ENCODE measurements around the gene PAK1.
A peak's percentile ranks its signal among the peaks of the same experiment; 100 is the strongest.
"Not testable (repeated sequence)": the region's sequence is repeated elsewhere in the genome, so short reads cannot be mapped to it uniquely, and the experiment has no call there.

Gene PAK1

DNA sequence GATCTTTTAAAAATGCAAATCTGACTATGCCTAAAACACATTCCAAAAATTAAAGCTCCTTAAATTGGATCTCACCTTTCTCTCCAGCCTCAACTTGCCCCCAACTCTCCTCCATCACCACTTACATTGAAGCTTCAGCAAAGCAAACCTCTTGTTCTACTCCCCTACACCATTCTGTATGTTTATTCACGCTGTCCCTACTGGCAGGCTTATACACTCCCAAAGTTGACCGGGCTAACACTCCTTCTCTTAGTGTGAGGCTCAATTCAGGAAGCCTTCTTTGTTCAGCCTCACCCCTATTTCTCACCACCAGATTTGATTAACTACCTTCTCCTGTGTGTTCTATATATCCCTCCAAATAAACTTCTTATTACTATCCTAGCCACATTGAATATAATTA is 170.6 kb downstream of the PAK1 start:
- Mint-ChIP-seq H3K27ac (peak overlapping the region; percentile 2), H3K9me3 (no peaks in the 10 kb centered on the region), H3K4me3 (no peak overlapping the region), H3K36me3 (ENCODE audit: low read depth) (no peaks in the 10 kb centered on the region), H3K27me3 (ENCODE audit: low read depth, poor library complexity) (no peaks in the 10 kb centered on the region), H3K4me1 (peaks cover 17% of the 10 kb centered on the region)
- DNase-seq: no peak
- TF ChIP-seq, protein P1, sequence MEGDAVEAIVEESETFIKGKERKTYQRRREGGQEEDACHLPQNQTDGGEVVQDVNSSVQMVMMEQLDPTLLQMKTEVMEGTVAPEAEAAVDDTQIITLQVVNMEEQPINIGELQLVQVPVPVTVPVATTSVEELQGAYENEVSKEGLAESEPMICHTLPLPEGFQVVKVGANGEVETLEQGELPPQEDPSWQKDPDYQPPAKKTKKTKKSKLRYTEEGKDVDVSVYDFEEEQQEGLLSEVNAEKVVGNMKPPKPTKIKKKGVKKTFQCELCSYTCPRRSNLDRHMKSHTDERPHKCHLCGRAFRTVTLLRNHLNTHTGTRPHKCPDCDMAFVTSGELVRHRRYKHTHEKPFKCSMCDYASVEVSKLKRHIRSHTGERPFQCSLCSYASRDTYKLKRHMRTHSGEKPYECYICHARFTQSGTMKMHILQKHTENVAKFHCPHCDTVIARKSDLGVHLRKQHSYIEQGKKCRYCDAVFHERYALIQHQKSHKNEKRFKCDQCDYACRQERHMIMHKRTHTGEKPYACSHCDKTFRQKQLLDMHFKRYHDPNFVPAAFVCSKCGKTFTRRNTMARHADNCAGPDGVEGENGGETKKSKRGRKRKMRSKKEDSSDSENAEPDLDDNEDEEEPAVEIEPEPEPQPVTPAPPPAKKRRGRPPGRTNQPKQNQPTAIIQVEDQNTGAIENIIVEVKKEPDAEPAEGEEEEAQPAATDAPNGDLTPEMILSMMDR (IDR thresholded peaks at IDR 0.05): no peak

DNA sequence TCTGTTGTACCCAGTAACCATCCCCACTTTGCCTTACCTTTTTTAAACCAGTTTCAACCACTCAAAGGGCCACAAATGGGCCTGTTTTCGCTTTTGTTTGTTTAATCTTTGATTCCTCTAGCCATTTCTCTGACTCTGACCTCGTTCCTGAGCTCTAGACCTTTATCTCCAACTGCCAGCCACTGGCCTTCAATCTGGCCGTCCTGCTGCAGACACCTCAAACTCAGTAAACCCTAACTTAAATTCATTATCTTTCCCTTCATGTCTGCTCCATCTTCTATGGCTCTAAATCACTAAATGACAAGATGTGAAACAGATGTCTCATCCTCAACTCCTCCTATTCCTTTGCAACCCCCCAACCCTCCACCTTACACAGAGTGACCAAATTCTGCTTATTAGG is 171.1 kb downstream of the PAK1 start:
- Mint-ChIP-seq H3K9me3 (no peaks in the 10 kb centered on the region), H3K27me3 (ENCODE audit: low read depth, poor library complexity) (no peaks in the 10 kb centered on the region), H3K36me3 (ENCODE audit: low read depth) (no peaks in the 10 kb centered on the region), H3K4me1 (peaks cover 17% of the 10 kb centered on the region), H3K4me3 (no peak overlapping the region), H3K27ac (peak overlapping the region; percentile 18)
- no peak for DNase-seq
- TF ChIP-seq, protein P1 (IDR thresholded peaks at IDR 0.05): no peak

DNA sequence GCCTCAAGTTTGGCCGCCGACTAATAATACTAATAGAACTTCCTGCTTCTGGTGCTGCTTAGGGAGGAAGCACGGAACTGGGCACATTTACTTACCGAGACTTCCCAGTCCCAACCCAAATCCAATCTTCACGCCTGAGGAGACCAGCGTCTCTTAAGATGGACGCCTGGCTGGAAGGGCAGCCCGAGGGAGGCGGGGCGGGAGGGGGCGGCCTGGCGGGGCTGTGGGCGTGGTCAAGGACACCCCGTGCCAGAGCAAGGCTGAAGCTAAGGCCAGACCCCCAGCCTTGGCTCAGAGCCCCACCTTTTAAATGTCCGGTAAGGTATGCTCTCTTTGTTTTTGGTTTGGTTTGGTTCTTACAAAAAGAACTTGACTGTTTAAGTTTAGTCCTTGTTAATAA is 172.4 kb downstream of the PAK1 start, which contains the start of gene GDPD4:
TSS of gene GDPD4 (minus strand) at position 177 of the 400 bp plus-strand sequence. CDS start 16,549 bp downstream, outside the sequence.
- H3K4me3 Mint-ChIP-seq: no peak within 1 kb of the TSS
- no peaks in the 10 kb centered on the region for H3K36me3 Mint-ChIP-seq (ENCODE audit: low read depth)
- H3K27me3 Mint-ChIP-seq (ENCODE audit: low read depth, poor library complexity): peaks cover 3% of the 10 kb centered on the region
- no peak for DNase-seq
- H3K9me3 Mint-ChIP-seq: no peaks in the 10 kb centered on the region
- no peak within 1 kb of the TSS for H3K27ac Mint-ChIP-seq
- TF ChIP-seq, protein P1 (IDR thresholded peaks at IDR 0.05): no peak
- peaks cover 17% of the 10 kb centered on the region for H3K4me1 Mint-ChIP-seq

DNA sequence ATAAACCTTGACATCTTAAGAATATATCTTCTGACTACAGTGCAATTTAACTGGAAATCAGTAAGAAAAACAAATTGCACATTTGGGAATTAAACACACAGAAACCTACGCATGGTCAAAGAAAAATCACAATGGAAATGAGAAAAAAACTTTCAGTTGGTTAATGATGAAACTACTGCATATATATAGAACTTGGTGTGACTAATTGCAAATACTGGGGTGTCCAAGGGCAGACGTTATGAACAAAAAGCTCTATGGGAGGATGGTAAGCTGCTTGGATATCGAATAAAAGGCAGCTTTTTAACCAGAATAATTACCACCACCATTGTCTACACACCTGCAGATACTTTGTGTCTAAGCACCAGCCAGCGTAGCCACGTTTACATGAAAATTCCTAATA is 173.2 kb downstream of the PAK1 start:
- H3K4me1 Mint-ChIP-seq: peaks cover 17% of the 10 kb centered on the region
- peaks cover 3% of the 10 kb centered on the region for H3K27me3 Mint-ChIP-seq (ENCODE audit: low read depth, poor library complexity)
- no peaks in the 10 kb centered on the region for H3K36me3 Mint-ChIP-seq (ENCODE audit: low read depth)
- H3K9me3 Mint-ChIP-seq: no peaks in the 10 kb centered on the region
- no peak overlapping the region for H3K4me3 Mint-ChIP-seq
- H3K27ac Mint-ChIP-seq: no peak overlapping the region
- TF ChIP-seq, protein P1 (IDR thresholded peaks at IDR 0.05): no peak
- no peak for DNase-seq

DNA sequence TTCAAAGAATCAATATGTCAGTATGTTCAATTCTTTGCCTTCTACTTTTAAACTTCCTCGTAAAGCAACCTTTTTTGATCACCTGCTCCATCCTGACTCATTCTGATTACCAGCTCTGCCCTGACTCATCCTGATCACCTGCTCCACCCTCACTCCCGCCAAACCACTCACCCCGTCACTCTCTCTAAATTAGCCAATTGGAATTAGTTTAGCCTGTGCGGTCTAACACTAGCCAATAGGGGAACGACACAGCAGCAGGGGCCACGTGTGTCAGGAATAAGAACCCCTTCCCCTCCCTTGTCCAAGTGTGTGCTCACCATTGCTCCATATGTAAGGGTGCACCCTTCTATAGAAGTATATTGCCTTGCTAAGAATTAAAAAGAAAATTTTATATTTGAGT is 173.9 kb downstream of the PAK1 start:
- not testable (repeated sequence) for H3K9me3 Mint-ChIP-seq; H3K4me3 Mint-ChIP-seq; H3K27me3 Mint-ChIP-seq (ENCODE audit: low read depth, poor library complexity); H3K27ac Mint-ChIP-seq; H3K36me3 Mint-ChIP-seq (ENCODE audit: low read depth); DNase-seq
- peaks cover 17% of the 10 kb centered on the region for H3K4me1 Mint-ChIP-seq

DNA sequence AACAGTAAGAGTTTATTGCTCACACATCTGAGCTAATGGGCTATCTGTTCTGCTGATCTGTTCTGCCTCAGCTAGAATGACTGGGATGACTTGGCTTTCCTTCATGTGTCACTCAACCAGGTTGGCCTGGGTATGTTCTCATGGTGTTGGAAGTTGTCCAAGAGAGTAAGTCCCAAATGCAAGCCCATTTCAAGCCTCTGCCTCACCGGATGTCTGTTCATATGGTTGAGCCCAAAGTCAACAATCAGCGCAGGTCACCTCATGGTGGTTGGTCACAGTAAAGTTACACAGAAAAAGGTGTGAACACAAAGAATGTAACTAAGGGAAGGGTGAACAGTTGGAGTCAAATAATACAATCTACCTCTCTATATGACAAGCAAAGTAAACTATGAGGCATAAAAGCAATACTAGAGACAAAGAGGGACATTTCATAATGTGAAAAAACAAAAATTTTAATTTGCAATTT is 174.3 kb downstream of the PAK1 start:
- TF ChIP-seq, protein P1 (IDR thresholded peaks at IDR 0.05): no peak
- Mint-ChIP-seq H3K4me3 (no peak overlapping the region), H3K27ac (no peak overlapping the region), H3K9me3 (peaks cover 1% of the 10 kb centered on the region), H3K36me3 (ENCODE audit: low read depth) (no peaks in the 10 kb centered on the region), H3K27me3 (ENCODE audit: low read depth, poor library complexity) (peaks cover 3% of the 10 kb centered on the region), H3K4me1 (peaks cover 17% of the 10 kb centered on the region)
- no peak for DNase-seq
